OCI-LY3 (cell line): Measurements from ENCODE around the gene RUBCN.

Experiments
- H2AFZ ChIP-seq: fragments of 200-600, 300-600 bp; shearing (Covaris generic); 2 replicates; pipeline ENCODE4 v1.6.0; 2014; ENCODE audit warnings: antibody characterized with exemption, low read depth, low read length
- H3K27ac ChIP-seq: fragments of 200-600, 300-600 bp; sonication (generic); 2 replicates; pipeline ENCODE4 v1.5.1; 2014; ENCODE audit warnings: mild to moderate bottlenecking, low read length, moderate library complexity, mixed read lengths
- H3K27me3 ChIP-seq: fragments of 200-600, 300-600 bp; sonication (generic); 2 replicates; pipeline ENCODE4 v1.6.1; 2014; ENCODE audit warnings: low read depth, low read length, mixed read lengths
- H3K36me3 ChIP-seq: fragments of 200-600, 300-600 bp; sonication (generic); replicated peaks from 2 replicates; pipeline ENCODE3; 2014; ENCODE audit warnings: low read depth, low read length, mixed read lengths
- H3K4me1 ChIP-seq: fragments of 300-600, 200-600 bp; sonication (generic); 2 replicates; pipeline ENCODE4 v1.6.1; 2014; ENCODE audit warnings: low read length, mixed read lengths
- H3K4me2 ChIP-seq: fragments of 200-600, 300-600 bp; sonication (generic); 2 replicates; pipeline ENCODE4 v1.6.1; 2014; ENCODE audit warnings: low read length, mixed read lengths
- H3K4me3 ChIP-seq: fragments of 300-600, 200-600 bp; sonication (generic); 2 replicates; pipeline ENCODE4 v1.5.1; 2014; ENCODE audit warnings: antibody characterized with exemption, mild to moderate bottlenecking, low read length, moderate library complexity
- H3K79me2 ChIP-seq: fragments of 300-600, 200-600 bp; shearing (Covaris generic); 2 replicates; pipeline ENCODE4 v1.6.1; 2014; ENCODE audit warnings: mild to moderate bottlenecking, low read length, mixed read lengths
- H3K9ac ChIP-seq: fragments of 300-600, 200-600 bp; shearing (Covaris generic); 2 replicates; pipeline ENCODE4 v1.6.0; 2014; ENCODE audit warnings: mild to moderate bottlenecking, low read length, moderate library complexity
- H3K9me3 ChIP-seq: fragments of 200-600, 300-600 bp; shearing (Covaris generic); 2 replicates; pipeline ENCODE4 v1.6.1; 2014; ENCODE audit warnings: low read length, mixed read lengths; ENCODE audit not compliant: insufficient read depth
- H4K20me1 ChIP-seq: fragments of 200-600, 300-600 bp; sonication (generic); 2 replicates; pipeline ENCODE4 v1.6.1; 2016; ENCODE audit warnings: low read length, mixed read lengths; ENCODE audit not compliant: insufficient read depth
- EZH2phosphoT487 ChIP-seq: fragments of 200-600 bp; shearing (Covaris generic); IDR thresholded peaks from 2 replicates; pipeline ENCODE4 v1.6.1; 2018; ENCODE audit warnings: antibody characterized with exemption, mixed run types, low read depth
- TF ChIP-seq, protein P1 (sequence below): fragments of 200-600, 300-600 bp; sonication (generic); IDR thresholded peaks from 2 replicates; pipeline ENCODE4 v1.5.1; 2014; ENCODE audit warnings: antibody characterized with exemption, low read length, low read depth

Gene RUBCN

DNA sequence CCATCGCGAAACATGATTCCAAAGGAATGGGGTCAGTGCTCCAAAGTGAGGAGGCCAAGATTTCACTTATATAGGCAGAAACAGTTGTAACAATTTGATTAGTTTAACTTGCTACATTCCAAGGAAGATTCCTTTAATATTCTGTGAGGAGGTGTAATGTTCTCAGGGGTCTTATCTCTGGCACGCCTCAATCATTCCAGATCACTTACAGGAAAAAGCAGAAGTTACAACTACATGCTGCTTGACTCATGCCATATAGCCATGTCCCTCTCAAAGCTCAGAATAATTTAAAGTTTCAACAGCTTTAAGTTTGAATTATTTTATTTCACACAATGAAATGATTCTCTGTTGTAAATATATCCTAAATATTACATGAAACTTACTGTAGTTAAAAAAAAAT lies 9.5 kb upstream of the RUBCN start:
- Histone ChIP-seq H3K4me1 (peaks cover 16% of the 10 kb centered on the region), H3K9ac (no peak overlapping the region), H3K9me3 (no peaks in the 10 kb centered on the region), H3K27me3 (no peaks in the 10 kb centered on the region), H2AFZ (no peak overlapping the region), H3K4me3 (no peak overlapping the region), H3K79me2 (peaks cover 7% of the 10 kb centered on the region), H4K20me1 (peaks cover 3% of the 10 kb centered on the region; the same call in 1 of the 2 replicates), H3K36me3 (no peaks in the 10 kb centered on the region), H3K27ac (no peak overlapping the region), H3K4me2 (no peak overlapping the region)
- TF ChIP-seq, protein P1, sequence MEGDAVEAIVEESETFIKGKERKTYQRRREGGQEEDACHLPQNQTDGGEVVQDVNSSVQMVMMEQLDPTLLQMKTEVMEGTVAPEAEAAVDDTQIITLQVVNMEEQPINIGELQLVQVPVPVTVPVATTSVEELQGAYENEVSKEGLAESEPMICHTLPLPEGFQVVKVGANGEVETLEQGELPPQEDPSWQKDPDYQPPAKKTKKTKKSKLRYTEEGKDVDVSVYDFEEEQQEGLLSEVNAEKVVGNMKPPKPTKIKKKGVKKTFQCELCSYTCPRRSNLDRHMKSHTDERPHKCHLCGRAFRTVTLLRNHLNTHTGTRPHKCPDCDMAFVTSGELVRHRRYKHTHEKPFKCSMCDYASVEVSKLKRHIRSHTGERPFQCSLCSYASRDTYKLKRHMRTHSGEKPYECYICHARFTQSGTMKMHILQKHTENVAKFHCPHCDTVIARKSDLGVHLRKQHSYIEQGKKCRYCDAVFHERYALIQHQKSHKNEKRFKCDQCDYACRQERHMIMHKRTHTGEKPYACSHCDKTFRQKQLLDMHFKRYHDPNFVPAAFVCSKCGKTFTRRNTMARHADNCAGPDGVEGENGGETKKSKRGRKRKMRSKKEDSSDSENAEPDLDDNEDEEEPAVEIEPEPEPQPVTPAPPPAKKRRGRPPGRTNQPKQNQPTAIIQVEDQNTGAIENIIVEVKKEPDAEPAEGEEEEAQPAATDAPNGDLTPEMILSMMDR = no peak
- TF ChIP-seq EZH2phosphoT487 = no peak

DNA sequence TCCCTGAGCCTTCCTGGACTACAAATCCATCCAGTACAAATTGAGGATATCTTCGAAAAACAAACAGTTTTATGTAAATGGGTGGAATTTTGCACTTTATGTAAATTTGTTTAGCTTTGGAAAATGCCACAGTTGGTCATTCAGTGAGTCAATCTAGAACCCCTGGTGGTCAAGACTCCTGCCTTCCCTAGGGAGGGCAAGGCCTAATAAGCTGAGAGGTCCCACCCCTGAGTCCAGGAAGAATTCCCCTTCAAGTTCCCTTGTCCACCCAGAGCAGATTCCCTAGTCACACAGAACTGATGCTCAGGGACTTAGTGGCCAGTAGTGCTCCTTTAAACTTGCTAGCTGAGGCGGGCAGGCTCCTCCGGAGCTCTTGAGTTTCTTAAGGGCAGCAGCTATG lies 6.1 kb upstream of the RUBCN start:
- TF ChIP-seq, protein P1 = no peak
- TF ChIP-seq EZH2phosphoT487 = no peak
- H2AFZ ChIP-seq = no peak overlapping the region
- no peaks in the 10 kb centered on the region for H3K79me2 ChIP-seq
- H3K27ac ChIP-seq = no peak overlapping the region
- H4K20me1 ChIP-seq = no peaks in the 10 kb centered on the region
- H3K36me3 ChIP-seq = no peaks in the 10 kb centered on the region
- no peaks in the 10 kb centered on the region for H3K27me3 ChIP-seq
- no peak overlapping the region for H3K4me3 ChIP-seq
- H3K4me1 ChIP-seq = peaks cover 18% of the 10 kb centered on the region
- no peak overlapping the region for H3K4me2 ChIP-seq
- H3K9ac ChIP-seq = no peak overlapping the region
- no peaks in the 10 kb centered on the region for H3K9me3 ChIP-seq

- Histone ChIP-seq H3K4me3 (peak overlapping the region; percentile 99), H3K27ac (peak overlapping the region; percentile 61; the same call in 1 of the 2 replicates), H3K27me3 (no peaks in the 10 kb centered on the region), H3K79me2 (peaks cover 29% of the 10 kb centered on the region), H3K9me3 (no peaks in the 10 kb centered on the region), H3K36me3 (peaks cover 10% of the 10 kb centered on the region), H3K4me2 (peak overlapping the region; percentile 80), H3K9ac (peak overlapping the region; percentile 89), H3K4me1 (peaks cover 42% of the 10 kb centered on the region), H4K20me1 (peaks cover under 1% of the 10 kb centered on the region; the same call in 1 of the 2 replicates), H2AFZ (no peak overlapping the region; the same call in 1 of the 2 replicates)
- TF ChIP-seq, protein P1 = no peak
- no peak for TF ChIP-seq EZH2phosphoT487
Observed at GRCh38 chr3:197737749-197738462, 1.2 kb upstream of the RUBCN start.

- Histone ChIP-seq H3K4me2 (peak overlapping the region; percentile 80), H3K4me3 (peak overlapping the region; percentile 99), H4K20me1 (peaks cover 3% of the 10 kb centered on the region; the same call in 1 of the 2 replicates), H3K27me3 (no peaks in the 10 kb centered on the region), H3K9ac (peak overlapping the region; percentile 89), H3K27ac (peak overlapping the region; percentile 61), H3K36me3 (peaks cover 16% of the 10 kb centered on the region), H2AFZ (peak overlapping the region; percentile 98), H3K79me2 (peaks cover 36% of the 10 kb centered on the region), H3K9me3 (no peaks in the 10 kb centered on the region), H3K4me1 (peaks cover 47% of the 10 kb centered on the region)
- no peak for TF ChIP-seq EZH2phosphoT487
- TF ChIP-seq, protein P1 = no peak
Observed at GRCh38 chr3:197737319-197737649, 580 bp upstream of the RUBCN start.
